Measurements from ENCODE around the gene CD4. TPM values are rescaled to one million over a fixed set of nuclear protein-coding genes. Genes with fewer than 3 reads are reported as not detected.
"Not testable (repeated sequence)": the region's sequence is repeated elsewhere in the genome, so short reads cannot be mapped to it uniquely, and the experiment has no call there.

CD4 gene
- total RNA-seq (2014; rRNA removed; shearing (Covaris generic)) = not detected in 2 replicates
- not detected in 2 replicates for total RNA-seq (2022)
- percentile 4 among the genes with signal in this experiment for Bru-seq, nascent RNA
- not detected for BruChase-seq, experiment 1, labeled RNA remaining after a 6-hour chase
- BruChase-seq, experiment 2, labeled RNA remaining after a 2-hour chase = not detected
- long read RNA-seq = 0 reads

- no peak within 1 kb of the TSS for H3K4me2 ChIP-seq (ENCODE audit: low read length)
- no peak within 1 kb of the TSS for H3K27ac ChIP-seq (ENCODE audit: low read depth, low read length, poor library complexity, severe bottlenecking)
- POLR2A ChIA-PET = interaction anchor here (0.8 kb wide), 1 partner anchor 33 kb away, joined by 3 read pairs; the partner anchor contains the start of gene GPR162
- H3K79me2 ChIP-seq (ENCODE audit: insufficient read depth, low read depth, low read length) = no peaks in the 10 kb centered on the region
- no peak for DNase-seq (ENCODE audit: low spot score)
- H4K20me1 ChIP-seq (ENCODE audit: insufficient read depth, low read length) = no peaks in the 10 kb centered on the region
- no peak within 1 kb of the TSS for H3K4me3 ChIP-seq (ENCODE audit: low read depth, low read length, poor library complexity, severe bottlenecking)
- no TSS peak for BruUV-seq (replicated peaks)
- H3K9me2 ChIP-seq (ENCODE audit: insufficient read depth, low read length) = no peaks in the 10 kb centered on the region
- peaks cover 24% of the 10 kb centered on the region for H3K4me1 ChIP-seq (ENCODE audit: insufficient read depth, low read length, poor library complexity, severe bottlenecking)
- intact Hi-C loops (cut with micrococcal nuclease; ENCODE audit: unreplicated experiment) = no loop called here
- TF ChIP-seq EZH2phosphoT487 (IDR thresholded peaks at IDR 0.05; ENCODE audit: borderline replicate concordance, low read depth, low read length) (no peak), CTCF (conservative IDR thresholded peaks at IDR 0.05; ENCODE audit: low read length) (no peak)
- no peaks in the 10 kb centered on the region for H3K9me3 ChIP-seq (ENCODE audit: low read length)
- CTCF ChIA-PET (ENCODE audit: unreplicated experiment) = no interaction called here
- H3K36me3 ChIP-seq (ENCODE audit: insufficient read depth, low read length) = no peaks in the 10 kb centered on the region
- peak within 1 kb of the TSS; percentile 8; the same call in 1 of the 2 replicates for H2AFZ ChIP-seq (ENCODE audit: low read length)
Measured at GRCh38 chr12:6788972-6789924, at the start of gene CD4. Gene CD4 (plus strand): TSS chr12:6789528. CDS start chr12:6800139, 10,611 bp downstream.

GRCh38 chr12:6742080-6742479 is 47.2 kb upstream of the CD4 start:
- CTCF ChIA-PET (ENCODE audit: unreplicated experiment); DNase-seq (ENCODE audit: low spot score); H3K4me3 ChIP-seq (ENCODE audit: low read depth, low read length, poor library complexity, severe bottlenecking); H2AFZ ChIP-seq (ENCODE audit: low read length); H4K20me1 ChIP-seq (ENCODE audit: insufficient read depth, low read length); H3K9me3 ChIP-seq (ENCODE audit: low read length); H3K4me2 ChIP-seq (ENCODE audit: low read length); intact Hi-C loops (cut with micrococcal nuclease; ENCODE audit: unreplicated experiment); POLR2A ChIA-PET; H3K79me2 ChIP-seq (ENCODE audit: insufficient read depth, low read depth, low read length); H3K9me2 ChIP-seq (ENCODE audit: insufficient read depth, low read length); BruUV-seq (replicated peaks); H3K27ac ChIP-seq (ENCODE audit: low read depth, low read length, poor library complexity, severe bottlenecking): not testable (repeated sequence)
- Histone ChIP-seq H3K4me1 (ENCODE audit: insufficient read depth, low read length, poor library complexity, severe bottlenecking) (peaks cover 14% of the 10 kb centered on the region), H3K36me3 (ENCODE audit: insufficient read depth, low read length) (peaks cover 11% of the 10 kb centered on the region)

GRCh38 chr12:6742834-6743233 is 46.5 kb upstream of the CD4 start:
- H3K36me3 ChIP-seq (ENCODE audit: insufficient read depth, low read length) = peaks cover 18% of the 10 kb centered on the region
- no TSS peak for BruUV-seq (replicated peaks)
- H3K79me2 ChIP-seq (ENCODE audit: insufficient read depth, low read depth, low read length) = no peaks in the 10 kb centered on the region
- no peaks in the 10 kb centered on the region for H3K9me2 ChIP-seq (ENCODE audit: insufficient read depth, low read length)
- CTCF ChIA-PET (ENCODE audit: unreplicated experiment) = no interaction called here
- H3K27ac ChIP-seq (ENCODE audit: low read depth, low read length, poor library complexity, severe bottlenecking) = no peak overlapping the region
- H2AFZ ChIP-seq (ENCODE audit: low read length) = no peak overlapping the region
- no peak overlapping the region for H3K4me3 ChIP-seq (ENCODE audit: low read depth, low read length, poor library complexity, severe bottlenecking)
- DNase-seq (ENCODE audit: low spot score) = no peak
- peaks cover 14% of the 10 kb centered on the region for H3K4me1 ChIP-seq (ENCODE audit: insufficient read depth, low read length, poor library complexity, severe bottlenecking)
- no peaks in the 10 kb centered on the region for H4K20me1 ChIP-seq (ENCODE audit: insufficient read depth, low read length)
- intact Hi-C loops (cut with micrococcal nuclease; ENCODE audit: unreplicated experiment) = no loop called here
- no peak overlapping the region for H3K4me2 ChIP-seq (ENCODE audit: low read length)
- H3K9me3 ChIP-seq (ENCODE audit: low read length) = no peaks in the 10 kb centered on the region
- POLR2A ChIA-PET = interaction anchor here (2.3 kb wide), 1 partner anchor 10 kb away, joined by 6 read pairs; the partner anchor contains the start of gene MLF2
- TF ChIP-seq EZH2phosphoT487 (IDR thresholded peaks at IDR 0.05; ENCODE audit: borderline replicate concordance, low read depth, low read length) (no peak), CTCF (conservative IDR thresholded peaks at IDR 0.05; ENCODE audit: low read length) (no peak)

- POLR2A ChIA-PET = interaction anchor here (2.3 kb wide), 1 partner anchor 9 kb away, joined by 6 read pairs; the partner anchor contains the start of gene MLF2
- H2AFZ ChIP-seq (ENCODE audit: low read length); BruUV-seq (replicated peaks); H3K79me2 ChIP-seq (ENCODE audit: insufficient read depth, low read depth, low read length); H4K20me1 ChIP-seq (ENCODE audit: insufficient read depth, low read length); DNase-seq (ENCODE audit: low spot score); H3K4me2 ChIP-seq (ENCODE audit: low read length); intact Hi-C loops (cut with micrococcal nuclease; ENCODE audit: unreplicated experiment); H3K9me2 ChIP-seq (ENCODE audit: insufficient read depth, low read length); H3K27ac ChIP-seq (ENCODE audit: low read depth, low read length, poor library complexity, severe bottlenecking); CTCF ChIA-PET (ENCODE audit: unreplicated experiment); H3K9me3 ChIP-seq (ENCODE audit: low read length); H3K4me3 ChIP-seq (ENCODE audit: low read depth, low read length, poor library complexity, severe bottlenecking): not testable (repeated sequence)
- H3K4me1 ChIP-seq (ENCODE audit: insufficient read depth, low read length, poor library complexity, severe bottlenecking) = peaks cover 14% of the 10 kb centered on the region
- peaks cover 23% of the 10 kb centered on the region for H3K36me3 ChIP-seq (ENCODE audit: insufficient read depth, low read length)
Measured at GRCh38 chr12:6743300-6743699, 46.0 kb upstream of the CD4 start.

All from OCI-LY7 (cell line).